OCI-LY7 (cell line): ENCODE results near the gene SLC37A1.

Source experiments
- CTCF ChIP-seq: fragments of 200-600 bp; sonication (generic); conservative IDR thresholded peaks from 2 replicates; pipeline ENCODE4 v1.5.1; 2014; ENCODE audit warnings: mild to moderate bottlenecking, antibody characterized with exemption, low read length, moderate library complexity, mixed read lengths
- EZH2phosphoT487 ChIP-seq: fragments of 200-600 bp; sonication (generic); IDR thresholded peaks from 2 replicates; pipeline ENCODE4 v1.6.1; 2018; ENCODE audit warnings: low read depth, borderline replicate concordance, mild to moderate bottlenecking, mixed run types, antibody characterized with exemption, low read length, moderate library complexity, mixed read lengths

- TF ChIP-seq CTCF (no peak), EZH2phosphoT487 (no peak)
Measured at GRCh38 chr21:42568866-42569731, 55.4 kb downstream of the SLC37A1 start.
